GM21390 (cell line): ENCODE results near the gene PKIG.

Source experiments
- ATAC-seq: cut with Tn5 transposase; IDR thresholded peaks from one replicate; pipeline ENCODE4 v1.9.1; 2021; ENCODE audit not compliant: unreplicated experiment

The PKIG gene

DNA sequence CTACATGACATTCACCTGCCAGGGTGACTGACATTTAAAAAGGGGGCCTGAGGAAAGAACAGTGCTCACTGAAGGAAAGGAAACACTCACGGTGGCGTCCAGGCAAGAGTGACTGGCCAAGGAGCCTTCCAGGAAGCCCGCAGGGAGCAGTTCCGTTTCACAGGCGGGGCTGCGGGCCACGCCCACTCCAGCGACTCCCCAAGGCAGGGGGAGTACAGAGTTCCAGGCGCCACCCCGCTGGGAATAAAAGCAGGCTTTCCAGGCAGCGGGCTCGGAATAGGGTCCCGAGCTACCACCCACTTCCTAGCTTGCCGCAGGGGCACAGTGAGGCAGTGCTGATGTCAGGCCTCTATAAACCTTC, 34.2 kb downstream of the PKIG start:
- ATAC-seq: no peak

DNA sequence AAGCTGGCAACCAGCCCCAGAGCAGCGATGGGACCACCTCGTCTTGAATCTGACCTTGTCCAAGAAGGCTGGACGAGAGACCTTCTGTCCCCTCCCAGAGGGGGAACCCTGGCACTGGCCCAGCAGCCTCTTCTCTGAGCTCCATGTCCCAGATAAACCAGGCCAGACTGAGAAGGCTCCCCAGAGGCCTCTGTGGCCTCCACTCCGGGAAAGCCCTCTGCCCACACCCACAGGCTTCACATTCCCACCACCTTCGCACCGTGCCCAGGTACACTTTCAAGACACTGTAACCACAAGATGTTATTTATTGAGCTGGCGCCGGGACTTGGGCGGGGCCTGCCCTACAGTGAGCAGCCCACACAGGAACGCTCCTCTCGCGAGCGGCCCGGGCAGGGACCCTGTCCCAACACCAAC, 35.9 kb downstream of the PKIG start:
- ATAC-seq: no peak

DNA sequence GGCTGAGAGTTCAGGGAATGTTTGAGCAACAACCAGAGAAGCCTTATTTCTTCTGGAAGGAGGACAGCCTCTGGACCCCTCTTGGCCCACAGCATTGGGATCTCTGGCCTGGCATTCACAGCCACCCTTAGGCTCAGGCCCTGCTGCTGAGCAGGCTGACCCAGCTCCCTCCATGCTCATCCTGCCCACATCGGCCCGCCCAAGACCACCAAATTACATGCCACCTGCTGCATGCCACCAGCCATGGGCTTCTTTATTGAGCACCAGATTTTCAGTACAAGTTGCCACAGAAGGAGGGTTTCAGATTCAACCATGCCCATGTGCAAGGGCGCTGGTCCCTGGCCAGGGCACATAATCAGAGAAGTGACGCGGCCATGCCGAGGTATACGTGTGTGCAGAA, 36.9 kb downstream of the PKIG start:
- ATAC-seq: no peak

DNA sequence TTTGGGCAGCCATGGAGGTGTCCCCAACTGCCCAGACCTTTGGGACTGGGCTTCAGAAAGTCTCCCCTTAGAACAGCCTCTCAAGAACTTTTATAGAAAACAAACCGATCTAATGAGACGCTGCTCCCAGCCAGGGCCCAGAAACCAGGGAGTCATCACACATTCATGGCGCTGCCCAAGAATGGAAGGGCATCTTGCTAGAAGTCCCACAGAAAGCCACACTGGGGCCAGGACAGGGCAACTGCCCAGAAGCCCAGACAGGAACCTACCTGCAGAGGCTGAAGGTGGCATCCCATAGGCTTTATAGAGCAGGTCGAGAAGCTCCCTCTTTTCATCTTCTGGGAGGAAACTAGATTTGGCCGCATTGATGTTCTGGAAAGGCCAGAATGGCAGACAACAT, 37.7 kb downstream of the PKIG start:
- ATAC-seq: no peak

DNA sequence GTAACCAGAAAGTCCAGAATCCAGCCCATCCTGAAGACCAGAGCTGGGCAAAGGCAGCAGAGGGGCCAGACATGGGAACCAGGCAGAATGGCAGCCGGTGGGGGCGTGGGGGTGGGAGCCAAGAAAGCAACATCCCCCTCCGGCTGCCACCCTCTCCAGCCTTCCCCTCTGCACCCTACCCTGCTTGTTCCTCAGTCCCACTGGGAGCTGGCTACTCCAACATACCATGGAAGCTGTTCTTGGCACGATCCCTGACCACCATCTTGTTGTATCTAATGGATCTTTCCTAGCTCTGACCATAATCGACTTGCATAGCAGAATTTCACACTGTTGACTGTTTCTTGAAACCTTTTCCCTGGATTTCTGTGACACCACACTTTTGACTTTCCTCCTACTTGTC, 38.9 kb downstream of the PKIG start:
- no peak for ATAC-seq

DNA sequence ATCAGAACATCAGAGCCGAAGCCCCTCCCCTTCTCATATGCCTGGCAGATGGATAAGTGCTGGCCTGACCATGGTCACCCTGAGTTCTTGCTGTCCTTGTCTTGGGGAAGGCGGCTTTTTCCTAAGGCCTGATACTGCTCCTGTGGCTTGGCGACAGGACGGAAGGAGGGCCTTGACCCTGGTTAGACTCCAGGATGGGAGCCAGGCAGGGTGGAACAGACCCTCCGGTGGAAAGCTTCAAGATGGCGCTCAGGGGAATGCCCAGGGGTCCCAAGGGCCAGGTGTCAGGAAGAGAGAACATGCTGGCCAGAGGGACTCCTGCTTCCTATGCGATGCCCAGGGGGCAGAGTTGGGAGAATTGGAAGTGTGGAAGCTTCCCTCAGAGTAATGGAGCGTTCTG, 39.6 kb downstream of the PKIG start:
- ATAC-seq: no peak

DNA sequence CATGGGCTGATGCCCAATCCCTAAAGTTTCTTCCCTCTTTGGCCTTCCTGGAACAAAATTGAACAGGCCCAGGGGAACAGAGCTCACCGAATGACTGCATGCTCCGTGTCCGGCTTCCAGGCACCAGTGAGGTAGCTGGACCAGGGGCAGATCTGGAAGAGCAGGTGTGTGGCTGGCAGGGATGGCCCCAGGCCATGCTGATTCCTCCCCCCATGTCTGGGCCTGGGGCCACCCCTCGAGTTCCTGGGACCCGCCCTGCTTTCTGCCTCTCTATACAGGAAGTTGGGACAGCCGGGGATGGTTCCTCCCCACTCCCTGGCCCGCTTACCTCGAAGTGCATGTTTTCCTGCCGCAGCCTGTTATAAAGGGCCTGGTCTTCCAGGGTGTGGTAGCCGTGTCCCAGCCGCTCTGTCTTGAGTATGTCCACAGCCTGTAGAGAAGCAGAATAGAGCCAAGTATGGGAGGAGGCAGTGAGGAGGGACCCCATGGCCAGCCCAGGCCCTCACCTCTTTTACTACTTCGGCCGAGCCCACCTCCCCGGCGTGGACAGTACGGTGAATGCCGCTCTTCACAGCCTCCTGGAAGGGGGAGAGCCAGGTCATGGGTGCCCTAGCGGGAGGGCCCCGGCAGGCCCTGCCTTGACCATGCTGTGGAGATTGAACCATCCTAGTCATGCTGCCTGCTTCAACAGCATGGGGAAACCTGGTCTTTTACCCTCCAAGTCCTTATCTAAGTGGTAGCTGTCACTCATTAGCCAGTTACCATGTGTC, 40.3 kb downstream of the PKIG start:
- ATAC-seq: no peak

DNA sequence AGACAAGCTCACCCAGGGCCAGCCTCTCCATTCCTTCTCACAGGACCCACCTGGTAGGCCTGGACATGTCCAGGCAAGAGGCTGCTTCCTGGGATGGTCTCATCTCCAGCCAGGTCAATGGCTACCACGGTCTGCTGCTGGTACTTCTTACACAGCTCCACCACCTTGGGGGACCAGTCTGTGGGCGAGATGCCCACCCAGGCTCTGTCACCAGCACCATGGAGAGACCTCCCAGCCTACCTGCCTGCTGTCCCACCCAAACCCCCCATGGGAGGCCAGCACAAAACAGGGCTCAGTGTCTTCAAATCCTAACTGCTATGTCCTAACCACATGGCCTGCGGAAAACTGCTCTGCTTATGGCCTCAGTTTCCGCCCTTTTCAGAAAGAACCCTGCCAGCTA, 41.8 kb downstream of the PKIG start:
- no peak for ATAC-seq

DNA sequence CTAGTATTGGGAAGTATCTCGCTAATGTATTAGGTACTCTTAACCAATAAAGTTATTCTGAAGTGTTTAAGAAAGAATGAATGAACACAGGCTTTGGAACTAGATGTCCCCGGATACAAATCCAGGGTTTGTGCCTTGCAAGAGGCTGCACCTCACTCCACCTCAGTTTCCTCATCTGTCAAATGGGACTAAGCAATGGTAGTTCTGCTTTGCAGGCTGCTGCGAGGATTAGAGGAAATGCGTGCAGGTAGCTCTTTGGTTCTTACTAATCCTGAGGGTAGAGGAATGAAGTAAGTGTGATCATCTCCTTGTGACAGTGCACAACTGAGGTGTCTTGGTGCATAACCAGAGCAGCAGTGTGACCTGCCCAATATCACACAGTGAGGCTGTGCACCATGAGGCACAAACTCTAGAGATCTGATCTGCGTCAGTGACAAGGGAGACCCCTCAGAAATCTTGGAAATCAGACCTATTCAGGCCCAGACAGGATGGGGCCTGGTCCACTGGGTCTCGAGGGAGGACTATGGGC, 42.4 kb downstream of the PKIG start:
- ATAC-seq: no peak

DNA sequence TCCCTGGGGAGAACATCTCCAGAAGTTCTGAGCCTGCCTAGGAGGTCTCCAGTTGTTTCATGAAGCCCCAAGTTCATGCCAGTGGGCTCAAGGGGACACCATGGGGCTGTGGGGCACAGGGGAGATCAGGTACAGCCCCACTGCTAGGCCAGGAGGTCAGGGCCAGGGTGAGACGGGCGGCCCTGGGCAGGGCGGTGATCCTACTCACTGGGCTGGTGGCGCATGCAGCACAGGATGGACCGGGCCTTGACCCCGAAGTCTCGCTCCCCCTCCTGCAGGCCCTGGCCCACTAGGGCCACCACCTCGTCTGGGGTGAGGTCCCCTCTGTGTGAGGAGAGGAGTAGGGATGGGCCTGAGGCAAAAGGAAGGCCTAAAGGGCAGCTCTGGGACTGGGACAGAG, 43.0 kb downstream of the PKIG start:
- ATAC-seq: no peak

DNA sequence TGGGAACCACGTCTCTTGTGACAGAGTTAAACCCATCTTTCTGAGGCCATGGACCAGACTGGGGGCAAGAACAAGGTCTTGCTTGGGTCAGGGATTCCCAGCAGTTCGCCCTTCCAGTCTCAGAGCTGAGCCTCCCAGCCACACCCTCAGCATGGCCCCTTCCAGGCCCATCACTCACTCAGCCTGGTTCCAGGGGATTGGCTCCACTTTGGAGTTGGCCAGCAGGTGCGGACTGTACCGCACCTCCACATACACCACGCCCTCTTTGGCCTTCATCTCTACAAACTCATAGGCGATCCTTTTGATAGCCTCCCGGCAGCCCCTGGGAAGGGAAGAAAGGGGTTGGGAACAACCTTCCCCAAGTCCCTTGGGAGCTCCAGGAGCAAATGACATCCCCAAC, 43.9 kb downstream of the PKIG start:
- no peak for ATAC-seq

DNA sequence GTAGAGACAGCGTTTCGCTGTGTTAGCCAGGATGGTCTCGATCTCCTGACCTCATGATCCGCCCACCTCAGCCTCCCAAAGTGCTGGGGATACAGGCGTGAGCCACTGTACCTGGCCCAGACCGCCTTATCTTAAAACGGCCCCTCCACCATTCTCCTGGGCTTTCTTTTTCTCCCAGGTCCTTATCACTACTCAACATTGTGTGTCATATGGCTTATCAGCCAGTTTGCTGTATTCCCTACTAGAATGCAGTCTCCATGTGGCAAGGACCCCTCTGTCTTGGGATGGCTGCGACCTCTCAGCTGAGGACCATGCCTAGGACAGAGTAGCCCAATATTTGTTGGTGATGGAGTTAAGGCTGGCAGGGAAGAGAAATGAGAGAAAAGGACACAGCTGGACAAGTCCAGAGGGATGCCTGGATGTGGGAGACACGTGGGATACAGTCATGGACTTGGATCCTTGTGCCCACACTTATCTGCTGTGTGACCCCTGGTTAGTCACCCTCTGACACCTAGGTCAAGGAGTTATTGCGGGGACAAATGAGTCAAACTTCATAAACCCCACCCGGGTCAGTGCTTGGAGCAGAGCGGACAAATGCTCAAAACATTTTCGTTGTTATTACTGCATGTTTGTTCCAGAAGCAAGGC, 45.1 kb downstream of the PKIG start:
- ATAC-seq: no peak

DNA sequence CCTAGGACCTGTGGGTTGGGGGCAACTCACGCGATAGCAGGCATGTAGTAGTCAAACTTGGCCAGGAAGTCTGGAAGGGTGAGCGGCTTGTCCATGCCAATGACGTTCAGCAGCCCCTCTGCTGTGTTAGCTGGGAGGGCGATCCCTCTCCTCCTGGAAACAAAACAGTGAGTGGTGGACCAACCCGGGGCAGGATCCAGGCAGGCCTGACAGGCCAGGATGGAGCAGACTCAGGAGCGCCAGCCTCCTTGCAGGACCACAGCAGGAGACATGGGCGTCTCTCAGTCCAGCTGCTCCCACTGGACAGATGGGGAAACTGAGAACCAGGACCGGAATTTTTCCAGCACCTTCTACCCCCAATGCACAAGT, 46.6 kb downstream of the PKIG start:
- no peak for ATAC-seq

DNA sequence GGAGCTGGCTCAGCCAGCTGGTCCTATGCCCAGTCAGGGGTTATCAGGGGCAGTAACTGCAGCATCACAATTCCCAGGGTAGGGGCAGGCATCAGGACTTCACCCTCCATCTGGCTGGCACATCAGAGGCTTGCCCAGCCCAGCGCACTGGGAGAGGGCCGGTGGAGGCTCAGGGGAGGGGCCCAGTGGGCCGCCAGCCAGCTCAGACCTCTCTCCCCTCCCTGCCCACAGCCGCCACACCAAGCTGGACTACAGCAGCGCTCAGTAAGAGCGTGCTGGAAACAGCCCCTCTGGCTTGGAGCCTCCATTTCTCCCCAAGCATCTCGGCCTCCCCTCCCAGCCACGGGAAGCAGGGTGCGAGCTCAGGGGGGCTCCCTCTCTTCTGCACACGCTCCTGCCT, 47.2 kb downstream of the PKIG start:
- no peak for ATAC-seq

DNA sequence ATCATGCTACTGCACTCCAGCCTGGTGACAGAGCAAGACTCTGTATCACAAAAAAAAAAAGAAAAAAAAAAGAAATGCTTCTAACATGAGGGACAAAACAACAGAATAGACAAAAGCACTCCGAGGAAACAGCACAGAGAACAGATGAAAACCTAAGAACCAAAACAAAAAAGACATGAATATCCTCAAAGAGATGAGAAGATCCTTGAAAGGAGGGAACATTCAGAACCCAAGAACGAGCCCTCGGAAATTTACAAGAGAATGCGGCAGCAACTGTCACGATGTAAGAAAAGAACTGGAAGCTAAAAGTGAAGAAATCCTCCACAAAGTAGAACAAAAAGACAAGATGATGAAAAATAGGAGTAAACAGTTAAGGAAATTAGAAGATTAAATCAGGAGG, 47.9 kb downstream of the PKIG start:
- no peak for ATAC-seq

DNA sequence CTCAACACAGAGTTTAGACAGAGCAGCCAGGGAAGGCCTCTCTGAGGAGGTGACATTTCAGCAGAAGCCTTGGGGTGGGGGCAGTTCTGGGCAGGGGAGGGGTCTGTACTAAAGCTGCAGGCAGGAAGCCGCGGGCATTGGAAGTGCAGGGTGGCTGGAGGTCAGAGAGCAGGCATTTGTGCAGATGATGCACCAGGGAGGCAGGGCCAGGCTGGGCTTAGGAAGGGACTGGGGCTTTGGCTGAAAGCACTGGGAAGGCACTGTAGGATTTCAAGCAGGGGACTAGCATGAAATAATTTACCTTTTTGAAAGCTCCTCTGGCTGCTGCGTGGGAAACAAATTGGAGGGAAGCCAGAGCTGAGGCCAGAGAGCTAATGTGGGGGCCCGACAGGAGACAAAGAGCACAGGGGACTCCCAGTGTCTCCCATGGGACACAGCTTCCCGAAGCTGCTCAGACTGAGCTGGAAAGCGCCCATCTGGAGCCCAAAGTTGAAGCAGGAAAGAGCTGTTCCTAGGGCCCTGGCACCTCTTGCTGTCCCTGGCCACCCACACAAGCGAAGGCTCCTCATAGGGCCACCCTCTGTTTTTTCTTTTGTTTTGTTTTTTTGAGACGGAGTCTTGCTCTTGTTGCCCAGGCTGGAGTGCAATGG, 49.8 kb downstream of the PKIG start:
- ATAC-seq: no peak

DNA sequence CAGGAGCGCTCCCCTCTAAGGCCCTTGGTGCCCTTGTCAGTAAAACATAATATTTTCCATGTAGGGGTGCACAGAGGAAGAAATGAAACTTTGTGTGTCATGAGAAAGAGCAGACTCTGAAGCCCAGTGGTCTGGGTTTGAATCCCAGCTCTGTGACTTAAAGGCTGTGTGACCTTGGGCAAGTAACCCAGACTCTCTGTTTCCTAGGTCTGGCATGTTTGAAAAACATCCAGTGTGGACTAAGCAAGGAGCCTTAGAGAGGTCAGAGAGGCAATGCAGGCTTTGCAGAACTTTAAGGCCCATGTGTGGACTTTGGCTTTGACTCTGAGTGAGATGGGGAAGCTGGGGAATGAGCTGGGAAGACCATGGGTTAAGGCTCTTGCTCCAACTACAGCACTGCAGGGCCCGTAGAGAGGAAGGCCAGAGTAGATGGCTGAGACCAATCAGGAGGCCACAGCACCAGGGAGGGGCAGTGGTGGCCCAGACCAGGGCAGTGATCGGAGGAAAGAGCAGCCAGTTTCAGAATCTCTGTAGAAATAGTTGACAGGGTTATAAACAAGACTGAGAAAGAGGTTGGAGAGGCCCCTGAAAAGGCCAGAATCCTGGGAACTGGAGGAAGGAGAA, 50.9 kb downstream of the PKIG start:
- no peak for ATAC-seq

DNA sequence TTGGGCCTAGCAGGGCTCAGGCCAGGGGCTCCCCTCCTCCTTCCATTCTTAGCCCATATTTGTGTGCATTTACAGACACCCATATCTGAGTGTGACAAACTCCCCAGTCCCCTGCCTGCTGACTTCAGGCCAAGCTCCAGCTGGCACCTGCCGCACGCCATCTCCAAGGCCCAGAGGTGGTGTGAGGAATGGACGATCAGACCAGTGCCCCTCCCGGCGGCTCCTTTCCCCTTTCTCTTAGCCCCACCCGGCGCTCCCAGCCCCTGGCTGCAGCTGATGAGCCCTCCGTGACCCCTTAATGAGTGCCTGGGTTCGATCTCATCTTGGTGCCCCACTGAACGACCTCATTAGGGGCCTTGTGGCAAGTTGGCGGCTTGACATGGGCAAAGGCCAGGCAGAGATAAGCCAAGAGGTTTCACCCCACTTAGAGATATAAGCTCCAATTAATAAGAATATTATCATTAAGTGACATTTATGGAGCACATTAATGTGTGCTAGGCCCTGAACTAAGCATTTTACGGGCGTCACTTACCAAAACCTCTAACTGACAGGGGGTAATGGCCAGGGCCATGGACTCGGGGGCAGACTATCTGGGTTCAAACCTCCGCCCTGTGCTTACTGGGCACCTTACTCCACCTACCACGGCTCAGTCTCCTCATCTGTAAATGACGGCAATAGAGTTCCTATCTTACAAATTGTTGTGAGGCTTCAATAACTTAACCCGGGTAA, 51.7 kb downstream of the PKIG start:
- no peak for ATAC-seq

DNA sequence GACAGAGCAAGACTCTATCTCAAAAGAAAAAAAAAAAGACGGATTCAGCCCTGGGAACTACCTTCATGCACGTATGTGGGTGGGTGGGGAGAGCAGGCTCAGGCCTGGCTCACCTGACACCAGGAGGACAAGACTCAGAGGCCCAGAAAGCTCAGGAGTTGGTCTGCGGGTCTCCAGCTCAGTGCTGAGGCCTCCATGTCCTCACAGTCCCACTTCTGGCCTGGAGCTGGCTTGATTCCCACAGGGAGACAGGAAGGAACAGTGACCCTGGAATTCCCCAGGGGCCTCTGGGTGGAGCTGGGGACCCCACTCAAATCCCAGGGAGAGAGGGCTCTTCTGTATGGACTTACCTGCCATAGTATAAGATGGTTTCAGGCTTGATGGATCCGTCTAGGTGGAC, 53.5 kb downstream of the PKIG start:
- ATAC-seq: no peak

DNA sequence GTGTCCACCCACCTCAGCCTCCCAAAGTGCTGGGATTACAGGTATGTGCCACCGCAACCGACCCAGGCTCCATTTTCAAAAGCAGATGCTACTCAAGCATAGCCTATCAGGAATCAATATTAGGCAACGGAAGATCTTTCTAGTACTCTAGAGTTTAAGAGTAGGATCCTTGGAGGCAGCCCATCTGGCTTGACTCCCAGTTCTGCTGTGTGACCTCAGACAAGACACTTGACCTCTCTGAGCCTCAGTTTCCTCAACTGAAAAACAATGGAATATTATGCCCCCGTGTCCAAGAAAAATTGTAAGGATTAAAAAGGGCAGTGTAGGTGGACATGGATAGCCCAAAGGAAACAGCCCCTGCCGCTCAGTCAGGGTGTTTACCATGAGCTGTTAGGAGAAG, 54.7 kb downstream of the PKIG start:
- no peak for ATAC-seq
